Measurements from ENCODE around the gene VAMP8.
"Not testable (repeated sequence)": the region's sequence is repeated elsewhere in the genome, so short reads cannot be mapped to it uniquely, and the experiment has no call there.

The VAMP8 gene

DNA sequence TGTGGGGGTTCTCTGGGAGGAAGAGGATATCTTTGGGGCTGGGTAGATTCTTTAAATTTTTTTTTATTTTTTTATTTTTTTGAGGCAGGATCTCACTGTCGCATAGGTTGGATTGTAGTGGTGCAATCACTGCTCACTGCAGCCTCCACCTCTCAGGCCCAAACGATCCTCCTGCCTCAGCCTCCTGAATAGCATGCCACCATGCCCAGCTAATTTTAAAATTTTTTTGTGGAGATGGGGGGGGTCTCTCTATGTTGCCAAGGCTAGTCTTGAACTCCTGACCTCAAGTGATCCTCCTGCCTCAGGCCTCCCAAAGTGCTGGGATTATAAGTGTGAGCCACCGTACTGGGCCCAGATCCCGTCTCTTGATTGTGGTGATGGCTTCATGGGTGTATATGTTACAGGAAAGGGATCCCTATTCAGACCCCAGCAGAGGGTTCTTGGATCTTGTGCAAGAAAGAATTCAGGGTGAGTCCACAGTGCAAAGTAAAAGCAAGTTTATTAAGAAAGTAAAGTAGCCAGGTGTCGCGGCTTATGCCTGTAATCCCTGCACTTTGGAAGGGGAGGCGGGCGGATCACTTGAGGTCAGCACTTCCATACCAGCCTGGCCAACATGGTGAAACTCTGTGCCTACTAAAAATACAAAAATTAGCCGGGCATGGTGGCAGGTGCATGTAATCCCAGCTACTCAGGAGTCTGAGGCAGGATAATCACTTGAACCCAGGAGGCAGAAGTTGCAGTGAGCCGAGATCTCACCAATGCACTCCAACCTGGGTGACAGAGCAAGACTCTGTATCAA is 36.5 kb downstream of the VAMP8 start:
- TF ChIP-seq, protein P1, sequence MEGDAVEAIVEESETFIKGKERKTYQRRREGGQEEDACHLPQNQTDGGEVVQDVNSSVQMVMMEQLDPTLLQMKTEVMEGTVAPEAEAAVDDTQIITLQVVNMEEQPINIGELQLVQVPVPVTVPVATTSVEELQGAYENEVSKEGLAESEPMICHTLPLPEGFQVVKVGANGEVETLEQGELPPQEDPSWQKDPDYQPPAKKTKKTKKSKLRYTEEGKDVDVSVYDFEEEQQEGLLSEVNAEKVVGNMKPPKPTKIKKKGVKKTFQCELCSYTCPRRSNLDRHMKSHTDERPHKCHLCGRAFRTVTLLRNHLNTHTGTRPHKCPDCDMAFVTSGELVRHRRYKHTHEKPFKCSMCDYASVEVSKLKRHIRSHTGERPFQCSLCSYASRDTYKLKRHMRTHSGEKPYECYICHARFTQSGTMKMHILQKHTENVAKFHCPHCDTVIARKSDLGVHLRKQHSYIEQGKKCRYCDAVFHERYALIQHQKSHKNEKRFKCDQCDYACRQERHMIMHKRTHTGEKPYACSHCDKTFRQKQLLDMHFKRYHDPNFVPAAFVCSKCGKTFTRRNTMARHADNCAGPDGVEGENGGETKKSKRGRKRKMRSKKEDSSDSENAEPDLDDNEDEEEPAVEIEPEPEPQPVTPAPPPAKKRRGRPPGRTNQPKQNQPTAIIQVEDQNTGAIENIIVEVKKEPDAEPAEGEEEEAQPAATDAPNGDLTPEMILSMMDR (conservative IDR thresholded peaks at IDR 0.05): no peak
- H3K27ac ChIP-seq: no peak overlapping the region

- H3K27ac ChIP-seq: not testable (repeated sequence)
Measured at GRCh38 chr2:85614757-85615156, 37.4 kb downstream of the VAMP8 start.

DNA sequence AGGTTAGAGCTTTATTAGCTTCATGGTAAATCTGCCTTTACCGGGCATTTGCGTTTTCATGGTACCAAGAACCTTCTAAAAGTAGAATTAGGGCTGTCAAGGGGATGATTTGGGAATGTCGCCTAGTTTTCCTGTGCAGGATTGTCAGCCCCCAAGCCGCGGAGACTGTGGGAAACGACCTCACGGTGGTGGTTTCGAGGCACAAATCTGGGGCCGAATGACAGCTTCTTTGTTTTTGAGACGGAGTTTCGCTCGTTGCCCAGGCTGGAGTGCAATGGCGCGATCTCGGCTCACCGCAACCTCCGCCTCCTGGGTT is 38.0 kb downstream of the VAMP8 start:
- TF ChIP-seq, protein P1 (conservative IDR thresholded peaks at IDR 0.05): no peak
- H3K27ac ChIP-seq: peak overlapping the region; percentile 74

DNA sequence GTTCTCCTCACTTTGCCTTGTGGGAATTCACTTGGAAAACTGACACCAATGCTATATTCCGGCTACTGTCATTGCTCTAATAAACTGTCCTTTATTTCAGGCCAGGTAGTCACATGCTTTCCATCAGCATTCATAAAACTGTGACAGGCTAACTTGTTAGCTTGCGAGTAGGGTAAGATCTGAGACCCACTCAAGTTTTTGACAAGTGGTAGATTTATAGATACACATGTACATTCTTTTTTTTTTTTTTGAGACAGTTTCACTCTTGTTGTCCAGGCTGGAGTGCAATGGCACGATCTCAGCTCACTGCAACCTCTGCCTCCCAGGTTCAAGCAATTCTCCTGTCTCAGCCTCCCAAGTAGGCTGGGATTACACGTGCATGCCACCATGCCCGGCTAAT is 40.3 kb downstream of the VAMP8 start:
- H3K27ac ChIP-seq: not testable (repeated sequence)

- no peak overlapping the region for H3K27ac ChIP-seq
- TF ChIP-seq, protein P1 (conservative IDR thresholded peaks at IDR 0.05): no peak
Measured at GRCh38 chr2:85619617-85620016, 42.2 kb downstream of the VAMP8 start.

DNA sequence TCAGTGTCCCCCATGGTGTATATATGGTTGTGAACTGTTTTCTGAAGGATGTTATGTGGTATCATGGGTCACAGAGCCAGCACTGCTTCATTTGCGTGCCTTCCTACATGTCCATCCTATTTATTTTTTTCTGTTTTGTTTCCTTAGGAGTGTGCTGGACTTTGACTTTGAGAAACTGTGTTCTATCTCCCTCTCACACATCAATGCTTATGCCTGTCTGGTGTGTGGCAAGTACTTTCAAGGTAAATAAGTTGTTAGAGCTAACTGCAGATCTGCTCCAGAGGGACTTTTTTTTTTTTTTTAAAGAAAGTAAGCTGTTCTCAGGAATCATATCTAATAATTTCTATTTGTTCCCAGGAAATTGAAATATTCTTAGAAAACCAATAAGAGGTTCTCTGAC is 44.0 kb downstream of the VAMP8 start:
- TF ChIP-seq, protein P1 (conservative IDR thresholded peaks at IDR 0.05): no peak
- no peak overlapping the region for H3K27ac ChIP-seq

DNA sequence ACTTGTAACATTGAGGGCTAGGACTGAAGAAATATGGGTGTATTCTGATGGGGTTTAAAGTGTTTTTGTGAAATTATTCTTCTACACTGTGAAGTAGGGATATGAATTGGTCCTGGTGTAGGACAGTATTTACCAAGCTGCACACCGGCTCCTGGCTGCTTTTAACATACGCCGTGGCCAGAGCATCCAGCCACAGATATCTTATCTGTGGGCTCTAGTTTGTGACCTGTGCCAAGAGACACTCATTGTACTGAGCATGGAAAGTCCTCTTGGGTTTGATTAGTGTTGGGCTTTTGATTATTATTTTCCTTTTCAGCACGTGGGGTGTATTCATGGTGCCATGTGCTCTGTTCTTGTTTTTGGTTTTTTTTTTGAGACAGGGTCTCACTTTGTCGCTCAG is 46.6 kb downstream of the VAMP8 start:
- TF ChIP-seq, protein P1 (conservative IDR thresholded peaks at IDR 0.05): no peak
- no peak overlapping the region for H3K27ac ChIP-seq

- TF ChIP-seq, protein P1 (conservative IDR thresholded peaks at IDR 0.05): no peak
- no peak overlapping the region for H3K27ac ChIP-seq
Measured at GRCh38 chr2:85628658-85629057, 51.3 kb downstream of the VAMP8 start.

DNA sequence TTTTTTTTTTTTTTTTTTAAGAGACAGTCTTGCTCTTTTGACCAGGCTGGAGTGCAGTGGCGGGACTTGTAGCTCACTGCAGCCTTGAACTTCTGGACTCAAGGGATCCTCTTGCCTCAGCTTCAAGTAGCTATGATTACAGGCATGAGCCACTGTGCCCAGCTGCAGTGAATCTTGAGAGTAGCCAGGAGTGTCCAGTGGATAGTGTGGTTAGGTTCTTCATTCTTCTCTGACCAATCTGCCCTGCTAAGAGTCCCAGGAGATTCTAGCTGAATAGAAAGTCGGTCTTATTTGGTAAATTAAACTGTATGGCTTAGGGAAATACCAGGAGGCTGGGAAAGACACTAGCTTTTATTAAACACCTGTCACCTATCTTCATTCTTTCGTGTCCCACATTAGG is 53.9 kb downstream of the VAMP8 start:
- H3K27ac ChIP-seq: no peak overlapping the region
- TF ChIP-seq, protein P1 (conservative IDR thresholded peaks at IDR 0.05): no peak

Data from VCaP (cell line).